GM18499 (cell line): Measurements from ENCODE around the gene TMEM271.
"Not testable (repeated sequence)": the region's sequence is repeated elsewhere in the genome, so short reads cannot be mapped to it uniquely, and the experiment has no call there.

ENCODE experiments used
- ATAC-seq: cut with Tn5 transposase; IDR thresholded peaks from one replicate; pipeline ENCODE4 v1.9.1; 2021; ENCODE audit warnings: moderate number of reproducible peaks; ENCODE audit not compliant: insufficient read depth, unreplicated experiment

TMEM271 gene

GRCh38 chr4:610411-611261 lies 34.5 kb upstream of the TMEM271 start:
- ATAC-seq = no peak

- ATAC-seq = no peak
These were observed 33.4 kb upstream of the TMEM271 start for GRCh38 chr4:609400-610050.

GRCh38 chr4:608236-608635 lies 32.1 kb upstream of the TMEM271 start:
- no peak for ATAC-seq

DNA sequence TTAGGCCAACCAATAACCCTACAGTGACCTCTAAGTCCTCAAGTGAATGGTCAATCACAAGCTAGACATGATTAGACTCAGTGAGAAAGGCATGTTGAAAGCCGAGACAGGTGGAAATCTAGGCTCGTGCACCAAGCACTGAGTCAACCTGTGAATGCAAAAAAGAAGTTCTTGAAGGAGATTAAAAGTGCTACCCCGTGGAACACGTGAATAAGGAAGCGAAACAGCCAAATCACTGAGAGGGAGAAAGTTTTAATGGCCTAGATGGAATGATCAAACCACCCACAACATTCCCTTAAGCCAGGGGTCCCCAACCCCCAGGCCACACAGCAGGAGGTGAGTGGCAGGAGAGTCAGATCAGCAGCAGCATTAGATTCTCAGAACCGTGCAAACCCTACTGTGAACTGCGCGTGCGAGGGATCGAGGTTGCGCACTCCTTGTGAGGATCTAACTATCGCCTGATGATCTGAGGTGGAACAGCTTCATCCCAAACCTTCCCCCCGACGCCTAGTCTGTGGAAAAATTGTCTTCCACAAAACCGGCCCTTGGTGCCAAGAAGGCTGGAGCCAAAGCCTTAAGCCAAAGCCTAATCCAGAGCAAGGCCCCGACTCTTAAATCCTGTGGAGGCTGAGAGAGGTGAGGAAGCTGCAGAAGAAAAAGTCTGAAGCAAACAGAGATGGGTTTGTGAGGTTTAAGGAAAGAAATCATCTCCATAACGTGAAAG lies 29.8 kb upstream of the TMEM271 start:
- ATAC-seq = no peak

DNA sequence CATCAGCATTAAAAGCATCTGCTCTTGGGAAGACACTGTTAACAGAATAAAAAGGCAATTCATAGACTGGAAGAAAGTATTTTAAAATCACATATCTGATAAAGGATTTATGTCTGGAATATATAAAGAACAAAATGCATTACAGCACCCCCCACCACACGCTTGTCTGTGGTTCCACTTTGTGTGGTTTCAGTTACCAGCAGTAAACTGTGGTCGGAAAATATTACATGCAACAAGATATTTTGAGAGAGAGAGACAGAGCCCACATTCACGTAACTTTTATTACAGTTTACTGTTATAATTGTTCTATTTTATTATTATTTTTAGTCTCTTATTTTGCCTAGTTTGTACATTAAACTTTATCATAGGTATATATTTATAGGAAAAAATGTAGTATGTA lies 28.0 kb upstream of the TMEM271 start:
- ATAC-seq = no peak

GRCh38 chr4:602559-602942 lies 26.5 kb upstream of the TMEM271 start:
- no peak for ATAC-seq

GRCh38 chr4:601612-602558 lies 25.8 kb upstream of the TMEM271 start:
- no peak for ATAC-seq

- no peak for ATAC-seq
These were observed 24.9 kb upstream of the TMEM271 start for GRCh38 chr4:600850-601515.

GRCh38 chr4:600166-600565 lies 24.1 kb upstream of the TMEM271 start:
- ATAC-seq = no peak

DNA sequence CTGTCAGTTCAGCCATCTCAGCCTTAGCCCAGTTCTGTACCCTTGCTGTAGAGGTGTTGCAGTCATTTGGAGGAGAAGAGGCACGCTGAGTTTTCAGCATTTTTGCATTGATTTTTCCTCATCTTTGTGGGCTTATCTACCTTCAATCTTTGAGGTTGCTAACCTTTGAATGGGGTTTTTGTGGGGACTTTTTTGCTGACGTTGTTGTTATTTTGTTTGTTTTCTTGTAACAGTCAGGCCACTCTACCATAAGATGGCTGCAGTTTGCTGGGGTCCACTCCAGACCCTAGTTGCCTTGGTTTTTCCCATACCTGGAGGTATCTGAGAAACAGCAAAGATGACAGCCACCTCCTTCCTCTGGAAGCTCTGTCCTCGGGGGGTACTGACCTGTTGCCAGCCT lies 22.8 kb upstream of the TMEM271 start:
- no peak for ATAC-seq

DNA sequence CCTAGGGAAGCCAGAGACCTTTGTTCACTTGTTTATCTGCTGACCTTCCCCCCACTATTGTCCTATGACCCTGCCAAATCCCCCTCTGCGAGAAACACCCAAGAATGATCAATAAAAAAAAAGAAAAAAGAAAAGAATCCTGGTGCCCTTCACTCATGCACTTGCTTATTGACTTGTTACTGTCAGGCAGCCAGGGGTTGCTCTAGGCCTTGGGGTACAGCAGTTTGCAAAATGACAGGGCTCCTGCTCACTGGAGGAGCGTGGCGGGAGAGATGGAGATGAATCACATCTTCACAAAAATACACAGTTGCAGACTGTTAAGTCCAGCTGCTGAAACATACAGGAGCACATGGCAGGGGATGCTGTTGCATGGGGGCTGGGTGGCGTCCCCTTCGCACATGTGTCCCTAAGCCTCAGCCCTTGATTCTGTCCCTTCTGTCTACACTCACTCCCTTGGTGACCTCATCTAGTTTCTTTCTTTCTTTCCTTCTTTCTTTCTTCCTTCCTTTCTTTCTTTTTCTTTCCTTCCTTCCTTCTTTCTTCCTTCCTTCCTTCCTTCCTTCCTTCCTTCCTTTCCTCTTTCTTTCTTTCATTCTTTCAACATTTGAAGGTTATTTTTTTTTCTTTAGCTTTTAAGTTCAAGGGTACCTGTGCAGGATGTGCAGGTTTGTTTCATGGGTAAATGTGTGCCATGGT lies 16.9 kb upstream of the TMEM271 start:
- ATAC-seq = no peak

DNA sequence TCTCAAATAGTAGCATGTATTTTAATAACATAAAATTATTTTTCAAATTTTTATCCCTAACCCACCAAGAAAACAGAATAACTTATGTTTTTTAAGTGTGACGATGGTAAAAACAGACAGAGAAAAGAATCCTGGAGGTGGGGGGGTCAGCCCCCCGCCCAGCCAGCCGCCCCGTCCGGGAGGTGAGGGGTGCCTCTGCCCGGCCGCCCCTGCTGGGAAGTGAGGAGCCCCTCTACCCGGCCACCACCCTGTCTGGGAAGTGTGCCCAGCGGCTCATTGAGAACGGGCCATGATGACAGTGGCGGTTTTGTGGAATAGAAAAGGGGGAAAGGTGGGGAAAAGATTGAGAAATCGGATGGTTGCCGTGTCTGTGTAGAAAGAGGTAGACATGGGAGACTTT lies 16.1 kb upstream of the TMEM271 start:
- ATAC-seq = not testable (repeated sequence)

- ATAC-seq = no peak
These were observed 14.3 kb upstream of the TMEM271 start for GRCh38 chr4:590313-590841.

- ATAC-seq = no peak
These were observed 13.3 kb upstream of the TMEM271 start for GRCh38 chr4:589219-589963.

GRCh38 chr4:588351-588849 lies 12.3 kb upstream of the TMEM271 start:
- no peak for ATAC-seq

DNA sequence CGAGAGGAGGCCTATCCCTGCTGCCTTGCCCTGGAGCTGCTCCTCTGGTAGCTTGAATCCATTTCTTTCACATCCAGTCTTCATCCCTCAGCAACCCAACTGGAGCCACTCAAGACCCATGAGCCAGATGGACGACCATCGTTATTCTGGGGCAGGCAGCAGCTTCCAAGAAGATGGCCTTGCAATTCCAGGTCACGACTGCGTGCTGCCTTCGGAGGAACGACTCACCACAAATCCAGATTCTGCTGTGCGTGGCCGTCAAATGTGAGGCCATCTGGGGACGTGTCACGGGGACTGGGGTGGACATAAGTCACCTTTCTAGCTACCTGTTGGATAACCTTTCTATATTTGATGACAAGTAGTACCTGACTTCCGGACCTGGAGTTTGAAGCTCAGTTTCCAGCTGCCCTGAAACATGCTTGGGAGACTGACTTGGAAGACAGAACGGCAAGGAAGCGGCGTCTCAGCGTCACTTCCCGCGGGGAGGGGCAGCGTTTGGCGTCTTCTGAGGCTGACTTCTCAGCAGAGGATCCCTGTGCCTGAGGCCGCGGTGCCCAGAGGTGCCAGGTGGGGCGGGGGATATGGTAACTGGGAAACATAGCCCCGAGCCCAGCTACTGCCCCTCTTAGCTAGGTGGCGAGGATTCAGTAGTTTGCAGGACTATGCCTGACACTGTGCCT lies 11.7 kb upstream of the TMEM271 start:
- ATAC-seq = no peak

- ATAC-seq = no peak
These were observed 7.7 kb upstream of the TMEM271 start for GRCh38 chr4:583820-584219.
